IPS DF 4.7 (cell line): ENCODE data around the gene WNK2.

Source experiments
- DNase-seq: peaks from one replicate; pipeline ENCODE4 v3.0.0-alpha.2; 2013; ENCODE audit warnings: low spot score; ENCODE audit errors: extremely low read depth

The WNK2 gene

DNA sequence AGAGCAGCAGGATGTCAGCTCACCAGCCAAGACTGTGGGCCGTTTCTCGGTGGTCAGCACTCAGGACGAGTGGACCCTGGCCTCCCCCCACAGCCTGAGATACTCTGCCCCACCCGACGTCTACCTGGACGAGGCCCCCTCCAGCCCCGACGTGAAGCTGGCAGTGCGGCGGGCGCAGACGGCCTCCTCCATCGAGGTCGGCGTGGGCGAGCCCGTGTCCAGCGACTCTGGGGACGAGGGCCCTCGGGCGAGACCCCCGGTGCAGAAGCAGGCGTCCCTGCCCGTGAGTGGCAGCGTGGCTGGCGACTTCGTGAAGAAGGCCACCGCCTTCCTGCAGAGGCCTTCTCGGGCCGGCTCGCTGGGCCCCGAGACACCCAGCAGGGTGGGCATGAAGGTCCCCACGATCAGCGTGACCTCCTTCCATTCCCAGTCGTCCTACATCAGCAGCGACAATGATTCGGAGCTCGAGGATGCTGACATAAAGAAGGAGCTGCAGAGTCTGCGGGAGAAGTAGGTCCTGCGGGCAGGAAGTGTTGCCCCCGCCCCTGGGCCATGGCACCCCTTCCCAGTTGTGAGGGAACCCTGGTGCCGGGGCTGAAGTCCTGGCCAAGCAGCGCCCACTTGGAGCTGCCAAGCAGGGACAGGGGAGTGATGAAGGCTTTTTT, 108.9 kb downstream of the WNK2 start:
- DNase-seq: no peak

DNA sequence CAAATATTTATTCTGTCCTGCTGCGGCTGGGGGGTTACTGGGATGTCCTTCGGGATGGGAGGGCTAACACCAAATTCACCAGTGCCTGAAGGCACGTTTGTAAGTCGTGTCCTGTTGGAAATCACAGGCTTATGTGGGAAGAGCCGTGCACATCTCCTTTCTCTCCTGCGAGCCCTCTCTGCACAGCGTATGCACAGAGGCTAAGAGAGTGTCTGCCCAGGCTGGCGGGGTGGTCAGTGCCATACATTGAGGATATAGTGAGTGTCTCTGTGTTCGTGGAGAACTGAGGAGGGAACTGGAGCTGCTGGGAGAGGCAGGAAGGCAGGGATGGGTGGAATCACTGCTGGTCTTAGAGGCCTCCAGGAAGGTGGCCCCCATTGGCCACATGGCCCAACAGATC, 110.1 kb downstream of the WNK2 start:
- DNase-seq: no peak

DNA sequence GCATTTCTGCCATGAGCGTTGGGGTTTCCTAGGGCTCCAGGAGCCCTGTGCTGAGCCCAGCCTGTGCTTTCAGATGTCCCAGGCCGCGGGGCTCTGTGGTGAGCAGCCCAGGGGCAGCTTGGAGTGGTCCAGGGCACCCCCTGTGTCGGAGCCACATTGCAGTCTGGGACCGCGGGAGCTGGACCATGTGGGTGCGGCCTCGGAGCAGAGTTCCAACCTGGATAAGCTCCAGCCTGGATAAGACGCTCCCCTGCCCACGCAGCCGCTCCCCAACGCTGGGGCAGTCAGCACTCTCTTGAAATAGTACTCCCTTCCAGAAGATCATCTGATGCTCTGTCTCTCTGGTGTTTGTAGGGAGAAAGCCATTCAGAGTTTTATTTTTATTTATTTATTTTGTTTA, 111.1 kb downstream of the WNK2 start:
- no peak for DNase-seq

DNA sequence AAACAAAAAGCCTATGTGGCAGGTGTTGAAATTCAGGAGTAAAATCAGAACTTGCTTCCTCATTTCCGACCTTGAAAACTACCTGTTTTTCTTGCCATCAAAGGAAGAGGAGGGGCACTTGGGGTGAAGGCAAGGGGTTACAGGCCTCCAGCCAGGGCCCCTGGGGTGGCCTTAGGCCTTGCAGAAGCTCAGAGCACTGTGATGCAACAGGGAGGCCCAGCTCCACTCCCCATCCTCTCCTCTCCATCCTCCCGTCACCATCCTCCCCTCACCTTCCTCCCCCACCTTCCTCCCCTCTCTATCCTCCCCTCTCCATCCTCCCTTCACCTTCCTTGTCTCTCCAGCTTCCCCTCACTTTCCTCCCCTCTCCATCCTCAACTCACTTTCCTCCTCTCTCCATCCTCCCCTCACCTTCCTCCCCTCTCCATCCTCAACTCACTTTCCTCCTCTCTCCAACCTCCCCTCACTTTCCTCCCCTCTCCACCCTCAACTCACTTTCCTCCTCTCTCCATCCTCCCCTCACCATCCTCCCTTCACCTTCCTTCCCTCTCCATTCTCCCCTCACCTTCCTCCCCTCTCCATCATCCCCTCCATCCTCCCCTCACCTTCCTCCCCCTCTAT, 111.6 kb downstream of the WNK2 start:
- no peak for DNase-seq

DNA sequence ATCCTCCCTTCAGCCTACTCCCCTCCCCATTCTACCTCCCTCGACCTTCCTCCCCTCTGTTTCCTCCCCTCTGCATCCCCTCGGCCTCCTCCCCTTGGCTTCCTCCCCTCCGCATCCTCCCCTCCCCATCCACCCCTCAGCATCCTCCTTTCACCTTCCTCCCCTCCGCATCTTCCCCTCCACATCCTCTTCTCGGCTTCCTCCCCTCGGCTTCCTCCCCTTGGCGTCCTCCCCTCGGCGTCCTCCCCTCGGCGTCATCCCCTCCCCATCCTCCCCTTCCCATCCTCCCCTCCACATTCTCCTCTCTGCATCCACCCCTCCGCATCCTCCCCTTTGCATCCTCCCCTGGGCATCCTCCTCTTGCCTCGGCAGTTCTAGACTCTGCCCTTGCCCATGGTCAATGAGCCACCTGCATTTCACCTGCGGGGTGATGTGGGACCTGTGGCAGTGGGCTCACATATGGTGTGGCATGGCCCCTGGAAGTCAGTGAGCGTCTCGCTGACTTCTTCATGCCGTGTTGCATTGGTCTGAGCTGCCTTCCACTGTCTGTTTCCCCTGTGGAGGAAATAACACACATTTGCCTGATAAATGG, 113.0 kb downstream of the WNK2 start:
- DNase-seq: no peak

DNA sequence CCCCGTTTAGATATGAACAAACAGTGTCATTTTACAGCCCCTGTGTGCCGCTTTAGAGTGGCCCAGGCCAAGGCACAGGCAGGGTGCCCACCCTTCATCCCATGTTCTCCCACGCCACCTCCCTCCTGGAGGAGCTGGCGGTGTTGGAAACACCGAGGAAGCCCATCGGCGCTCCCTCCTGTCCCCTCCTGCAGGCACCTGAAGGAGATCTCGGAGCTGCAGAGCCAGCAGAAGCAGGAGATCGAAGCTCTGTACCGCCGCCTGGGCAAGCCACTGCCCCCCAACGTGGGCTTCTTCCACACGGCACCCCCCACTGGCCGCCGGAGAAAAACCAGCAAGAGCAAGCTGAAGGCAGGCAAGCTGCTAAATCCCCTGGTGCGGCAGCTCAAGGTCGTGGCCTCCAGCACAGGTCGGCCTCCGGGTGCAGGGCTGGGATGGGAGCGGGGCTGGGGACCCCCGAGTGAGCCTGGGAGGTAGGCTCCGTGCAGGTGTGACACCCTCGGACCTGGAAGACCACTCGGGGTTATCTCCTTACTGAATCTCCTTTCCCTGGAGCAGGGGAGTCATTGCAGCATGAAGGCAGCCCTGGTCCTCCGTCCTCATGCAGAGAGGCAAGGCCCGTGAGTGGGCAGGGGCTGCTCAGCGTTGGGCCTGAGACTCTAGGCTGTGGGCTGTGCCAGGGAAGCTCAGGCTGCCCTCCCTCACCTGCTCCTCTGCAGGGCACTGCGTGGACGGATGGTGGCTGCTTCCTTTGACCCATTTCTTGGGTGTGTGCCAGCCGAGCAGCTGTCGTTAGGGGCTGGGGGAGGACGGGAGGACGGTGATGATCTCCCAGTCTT, 113.9 kb downstream of the WNK2 start:
- DNase-seq: no peak

DNA sequence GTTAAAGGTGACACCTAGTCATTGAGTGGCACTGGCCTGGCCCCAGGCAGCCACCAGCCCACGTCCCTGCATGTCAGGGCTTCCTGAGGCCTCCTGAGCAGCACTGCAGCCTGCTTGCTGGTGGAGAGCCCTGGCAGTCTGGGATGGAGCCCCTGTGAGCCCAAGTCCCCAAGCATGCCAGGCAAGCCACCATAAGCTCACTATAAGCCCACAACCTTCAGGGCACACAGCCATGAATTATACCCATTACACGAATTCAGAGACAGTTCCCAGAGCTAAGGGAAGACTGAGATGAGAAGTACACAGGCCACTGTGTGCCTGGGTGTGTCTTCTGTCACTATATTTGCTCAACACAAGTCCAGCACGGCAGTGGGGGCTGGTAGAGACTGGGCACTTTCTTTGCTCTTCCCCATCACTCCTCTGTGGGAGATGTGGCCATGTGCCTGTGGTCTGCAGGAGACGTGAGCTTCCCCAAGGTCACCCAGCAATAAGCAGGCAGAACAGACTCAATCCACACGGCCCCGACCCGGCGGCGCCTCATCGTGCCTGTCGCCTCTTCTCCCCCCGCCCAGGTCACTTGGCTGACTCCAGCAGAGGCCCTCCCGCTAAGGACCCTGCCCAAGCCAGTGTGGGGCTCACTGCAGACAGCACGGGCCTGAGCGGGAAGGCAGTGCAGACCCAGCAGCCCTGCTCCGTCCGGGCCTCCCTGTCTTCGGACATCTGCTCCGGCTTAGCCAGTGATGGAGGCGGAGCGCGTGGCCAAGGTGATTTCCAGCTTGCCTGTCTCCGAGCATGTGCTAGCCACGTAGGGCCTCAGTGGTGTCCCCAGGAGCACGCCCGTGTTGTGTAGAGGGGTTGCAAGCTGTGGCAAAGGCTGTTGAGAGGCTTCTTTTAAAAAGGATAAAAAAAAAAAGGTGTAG, 114.8 kb downstream of the WNK2 start:
- DNase-seq: no peak

DNA sequence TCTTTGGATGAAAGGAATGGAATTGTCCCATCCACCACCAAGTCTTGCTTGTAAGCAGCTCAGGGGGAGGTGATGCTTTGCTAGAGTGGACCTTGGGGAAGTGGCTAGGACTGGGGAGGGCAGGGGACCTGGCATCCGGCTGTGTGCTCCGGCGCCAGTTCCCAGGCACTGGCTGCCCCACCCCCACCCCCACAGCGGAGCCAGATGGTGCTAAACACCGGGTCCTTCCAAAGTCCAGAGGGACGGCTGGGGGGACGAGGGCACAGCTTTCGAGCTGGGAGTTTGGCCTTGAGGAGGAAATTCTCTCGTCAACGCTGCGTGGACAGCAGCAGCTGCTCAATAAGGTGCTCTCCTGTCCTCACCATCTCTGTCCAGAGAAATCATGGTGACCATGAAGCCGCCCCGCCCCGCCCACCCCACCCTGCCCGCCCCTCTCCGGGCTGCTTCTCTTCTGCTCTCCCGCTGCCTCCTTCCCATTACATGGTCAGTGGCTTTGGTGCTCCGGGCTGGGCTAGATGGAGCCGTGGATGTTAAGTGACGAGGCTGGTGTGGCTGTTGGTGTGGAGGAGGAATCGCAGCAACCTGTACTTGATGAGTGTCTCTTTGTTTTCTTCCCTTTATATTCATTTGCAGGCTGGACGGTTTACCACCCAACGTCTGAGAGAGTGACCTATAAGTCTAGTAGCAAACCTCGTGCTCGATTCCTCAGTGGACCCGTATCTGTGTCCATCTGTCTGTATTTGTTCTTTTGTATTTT, 115.7 kb downstream of the WNK2 start:
- DNase-seq: no peak

DNA sequence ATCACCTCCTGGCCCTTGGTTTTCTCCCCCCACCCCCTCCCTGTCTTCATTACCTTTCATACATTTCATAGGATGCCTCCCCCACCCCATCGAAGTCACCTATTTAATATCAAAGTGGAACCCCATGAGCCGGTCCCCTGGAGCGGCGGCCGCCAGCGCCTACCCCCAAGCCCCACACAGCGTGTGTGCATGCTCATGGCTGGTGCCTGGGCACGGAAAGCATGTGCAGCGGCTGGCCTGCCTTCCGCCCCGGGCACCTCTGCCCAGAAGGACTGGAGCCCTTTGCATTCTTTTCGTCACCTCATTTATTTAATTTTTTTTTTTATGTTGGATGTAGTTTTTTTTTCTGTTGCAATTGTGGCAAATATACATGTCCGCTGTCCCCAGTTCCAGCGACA, 116.2 kb downstream of the WNK2 start:
- no peak for DNase-seq

DNA sequence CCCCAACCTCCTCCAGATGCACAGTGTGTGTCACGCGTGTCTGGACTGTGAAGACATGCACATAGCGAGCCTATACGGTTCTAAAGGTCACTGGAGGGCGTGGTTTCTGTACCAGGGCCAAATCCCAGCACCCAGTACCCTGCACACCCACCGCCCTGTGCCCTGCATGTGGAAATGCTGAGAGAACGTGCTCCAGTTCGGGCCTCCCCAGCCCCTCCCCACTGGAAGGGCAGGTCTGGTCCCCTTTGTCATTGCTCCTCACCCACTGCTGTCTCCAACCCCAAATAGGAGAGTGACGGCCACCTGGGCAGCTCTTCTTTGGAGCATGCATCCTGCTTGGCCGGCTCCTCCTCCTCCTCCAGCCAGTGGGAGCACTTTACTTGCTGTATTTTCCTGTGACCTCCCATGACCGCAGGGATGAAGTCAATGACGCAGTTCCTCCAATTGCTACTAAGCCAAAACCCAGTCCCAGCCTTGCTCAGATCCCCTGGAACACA, 116.7 kb downstream of the WNK2 start:
- DNase-seq: no peak

DNA sequence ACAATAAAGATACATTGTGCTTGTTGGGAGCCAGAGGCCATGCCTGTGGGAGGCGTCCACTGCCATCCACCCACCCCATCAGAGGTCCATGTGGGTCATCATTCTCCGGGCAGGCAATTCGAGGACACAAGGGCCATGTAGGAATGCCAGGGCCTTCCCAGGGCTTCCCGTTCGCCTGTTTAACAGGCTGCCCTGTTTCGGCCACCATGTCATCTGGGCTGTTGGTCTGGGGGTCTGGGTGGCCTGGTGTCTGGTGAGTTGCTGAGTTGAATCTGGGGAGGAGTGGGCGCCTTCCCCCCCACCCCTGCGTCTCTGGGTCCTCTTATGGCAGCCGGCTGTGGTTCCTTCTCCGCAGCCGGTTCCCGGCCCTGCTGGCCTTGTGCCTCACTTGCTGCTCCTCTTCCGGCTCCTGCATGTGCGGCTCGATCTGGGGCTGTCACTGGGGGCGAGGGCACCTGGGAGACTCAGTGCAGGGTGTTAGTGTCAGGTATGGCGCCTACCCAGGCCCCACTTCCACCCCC, 117.4 kb downstream of the WNK2 start:
- DNase-seq: no peak

DNA sequence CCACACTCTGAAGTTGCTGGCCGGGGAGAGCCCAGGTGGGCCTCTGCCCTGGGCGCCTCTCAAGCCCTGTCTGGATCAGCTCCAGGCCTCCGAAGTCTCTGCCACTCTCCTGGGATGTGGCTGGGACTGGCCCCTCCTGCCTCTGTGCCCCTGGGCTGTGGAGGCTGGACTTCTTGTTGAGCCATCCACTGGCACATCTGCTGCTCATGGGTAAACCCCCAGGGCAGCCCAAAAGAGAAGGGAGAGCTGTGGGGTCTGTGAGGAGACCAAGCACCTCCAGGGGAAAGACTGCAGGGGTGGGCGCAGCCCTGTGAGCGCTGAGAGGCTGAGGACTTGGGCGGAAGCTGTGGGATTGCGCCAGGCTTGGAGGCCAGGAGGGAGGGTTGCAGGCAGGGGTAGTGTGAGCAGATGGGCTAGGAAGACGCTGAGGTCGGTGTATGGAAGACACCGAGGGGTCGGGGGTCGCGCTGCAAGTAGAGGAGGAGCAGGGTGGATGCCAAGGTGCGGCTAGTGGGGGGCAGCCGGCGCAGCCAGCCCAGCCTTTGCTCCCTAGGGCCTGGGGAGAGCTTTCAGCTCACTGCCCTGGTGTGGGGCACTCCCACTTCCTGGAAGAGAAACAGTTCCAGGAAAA, 118.1 kb downstream of the WNK2 start:
- DNase-seq: no peak

DNA sequence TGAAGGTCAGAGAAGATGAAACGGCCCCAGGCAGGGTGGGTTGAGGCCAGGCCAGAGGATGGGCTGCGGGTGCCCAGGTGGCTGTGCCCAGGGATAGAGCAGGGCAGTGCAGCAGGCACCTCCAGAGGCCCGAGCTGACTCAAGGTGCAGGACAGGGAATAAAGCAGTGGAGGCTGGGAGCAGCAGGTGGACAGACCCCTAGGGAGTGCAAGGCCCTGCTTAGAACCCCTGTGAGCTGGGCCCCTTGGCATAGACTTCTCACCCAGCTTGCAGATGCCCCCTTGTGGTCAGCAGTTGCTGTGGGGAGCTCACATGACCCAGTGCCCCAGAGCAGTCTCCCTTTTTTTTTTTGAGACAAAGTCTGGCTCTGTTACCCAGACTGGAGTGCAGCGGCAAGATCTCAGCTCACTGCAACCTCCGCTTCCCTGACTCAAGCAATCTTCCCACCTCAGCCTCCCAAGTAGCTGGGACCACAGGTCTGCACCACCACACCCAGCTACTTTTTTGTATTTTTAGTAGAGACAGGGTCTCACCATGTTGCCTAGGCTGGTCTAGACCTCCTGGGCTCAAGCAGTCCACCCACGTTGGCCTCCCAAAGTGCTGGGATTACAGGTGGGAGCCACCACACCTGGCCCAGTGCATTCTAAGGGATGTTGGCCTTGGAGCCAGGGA, 118.8 kb downstream of the WNK2 start:
- no peak for DNase-seq

DNA sequence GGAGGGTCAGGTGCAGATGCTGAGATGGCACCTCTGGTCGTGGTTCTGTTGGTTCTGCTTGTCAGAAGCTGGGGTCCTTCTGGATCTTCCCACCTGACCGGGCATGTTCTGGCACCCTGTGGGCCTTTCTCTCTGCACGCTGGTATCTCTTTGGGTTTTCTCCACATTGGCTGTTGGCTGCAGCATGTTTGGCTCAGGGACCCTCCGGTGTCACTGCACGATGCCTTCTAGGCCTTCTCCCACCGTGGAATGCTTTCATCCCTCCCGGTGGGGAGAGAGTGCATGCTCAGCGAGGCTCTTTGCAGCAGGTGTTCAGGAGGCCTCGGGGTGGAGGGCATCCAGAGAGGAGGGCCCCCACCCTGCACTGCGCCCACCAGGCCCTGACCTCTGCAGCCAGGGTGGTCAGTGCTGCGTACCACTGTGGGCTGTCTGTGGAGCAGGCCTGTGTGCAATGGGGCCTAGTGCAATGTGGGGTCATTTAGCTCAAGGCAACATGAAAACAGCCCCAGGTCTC, 119.4 kb downstream of the WNK2 start:
- DNase-seq: no peak

DNA sequence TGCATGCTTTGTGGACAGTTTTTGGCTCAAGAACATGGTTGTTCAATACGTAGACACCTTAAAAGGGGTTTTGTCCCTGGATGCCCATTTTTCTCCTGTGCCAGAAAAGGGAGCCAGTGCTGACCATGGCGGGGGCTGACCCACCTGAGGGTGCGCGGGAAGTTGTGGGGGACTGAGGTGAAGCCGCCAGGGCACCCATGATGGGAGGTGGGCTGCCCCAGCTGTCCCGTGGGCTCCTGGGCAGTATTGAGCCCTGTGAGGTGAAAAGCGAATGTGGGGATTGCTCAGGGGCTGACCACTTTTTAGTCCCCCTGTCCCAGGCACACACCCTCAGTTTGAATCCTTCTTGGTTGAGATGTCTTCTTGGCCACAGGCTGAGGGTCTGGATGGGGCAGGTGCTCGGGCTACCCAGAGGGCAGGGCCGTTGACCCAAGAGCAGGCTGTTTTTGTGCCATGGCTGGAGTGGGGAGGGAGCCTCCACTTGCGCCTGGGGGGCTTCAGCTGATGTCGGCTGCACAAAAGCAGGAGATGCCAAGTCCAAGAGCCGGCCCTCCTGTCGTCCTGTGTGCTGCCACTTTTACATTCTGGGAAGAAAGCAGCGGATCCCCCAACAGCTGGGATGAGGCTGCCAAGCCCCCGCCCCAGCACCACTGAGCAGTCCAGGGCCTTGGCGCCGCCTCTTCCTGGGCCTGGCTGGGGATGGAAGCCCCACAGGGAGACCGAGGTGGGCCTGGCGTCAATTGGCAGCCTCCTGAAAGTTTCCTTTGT, 120.1 kb downstream of the WNK2 start:
- no peak for DNase-seq

DNA sequence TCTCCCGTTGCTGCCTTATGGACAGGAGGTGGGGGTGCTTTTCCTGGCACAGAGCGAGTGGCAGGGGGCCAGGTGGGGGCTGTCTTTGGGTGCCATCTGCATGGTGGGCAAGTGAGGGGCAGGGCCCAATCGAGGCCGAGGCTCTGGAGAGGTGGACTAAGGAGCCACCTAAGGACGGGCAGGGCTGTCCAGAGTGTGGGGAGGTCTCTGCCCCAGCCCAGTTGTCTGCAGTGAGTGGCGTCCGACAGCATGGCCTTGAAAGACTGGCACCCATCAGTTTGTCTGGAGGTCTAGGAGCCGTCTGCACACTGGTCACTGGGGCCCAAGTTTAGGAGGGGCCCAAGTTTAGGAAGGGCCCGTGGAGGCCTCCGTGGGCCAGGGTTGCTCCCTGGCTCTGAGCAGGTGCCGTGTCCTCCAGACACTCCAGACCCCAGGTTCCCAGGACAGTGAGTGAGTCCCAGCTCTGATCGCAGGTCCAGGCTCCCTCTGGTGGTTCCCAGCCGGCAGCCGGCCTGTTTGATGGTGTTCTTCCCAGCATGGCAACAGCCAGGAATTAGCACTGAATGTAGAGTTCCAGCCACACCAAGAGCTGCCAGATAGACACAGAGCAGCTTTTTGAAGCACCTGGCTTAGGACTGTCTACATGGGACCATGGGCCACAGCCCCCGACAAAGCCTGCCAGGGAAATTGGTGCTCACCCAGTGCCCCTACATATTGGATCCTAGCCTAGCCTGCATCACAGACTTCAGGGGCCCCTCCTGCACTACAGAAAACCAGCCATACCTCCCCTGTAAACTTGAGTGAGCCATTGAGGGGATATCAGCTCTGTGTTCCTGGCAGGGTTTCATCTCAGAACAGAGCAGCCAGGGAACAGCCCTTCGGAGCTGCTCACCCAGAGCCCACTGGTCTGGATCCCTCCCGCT, 120.9 kb downstream of the WNK2 start:
- DNase-seq: no peak

DNA sequence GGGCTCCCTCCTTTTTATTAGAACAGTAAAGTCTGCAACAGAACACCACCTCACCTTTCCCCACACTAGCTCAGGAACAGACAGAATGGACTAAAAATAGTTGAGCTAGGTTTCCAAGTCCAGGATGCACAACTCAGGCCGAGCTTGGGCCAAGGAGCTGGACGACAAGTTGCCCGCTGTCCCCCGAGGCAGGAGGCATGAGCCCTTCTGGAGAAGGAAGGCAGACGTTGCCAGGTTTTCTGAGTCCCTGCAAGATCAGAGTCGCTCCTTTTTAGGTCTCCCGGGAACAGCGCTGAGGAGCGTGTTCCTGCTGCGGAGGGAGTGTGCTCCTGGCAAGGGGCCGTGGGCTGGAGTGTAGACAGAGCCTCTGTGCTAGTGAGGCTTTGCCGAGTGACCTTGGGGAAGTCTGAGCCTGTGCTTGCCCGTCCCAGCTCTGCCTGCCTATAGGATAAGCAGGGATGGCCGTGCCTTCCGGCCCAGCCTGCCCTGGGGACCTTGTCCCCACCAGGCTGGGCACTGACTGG, 121.6 kb downstream of the WNK2 start:
- DNase-seq: no peak
